Measurements from ENCODE around the gene VTI1A. TPM values are rescaled to one million over a fixed set of nuclear protein-coding genes. Genes with fewer than 3 reads are reported as not detected.

Gene VTI1A
- total RNA-seq, 1 donor from 2014 or later, result 30.1 TPM

DNA sequence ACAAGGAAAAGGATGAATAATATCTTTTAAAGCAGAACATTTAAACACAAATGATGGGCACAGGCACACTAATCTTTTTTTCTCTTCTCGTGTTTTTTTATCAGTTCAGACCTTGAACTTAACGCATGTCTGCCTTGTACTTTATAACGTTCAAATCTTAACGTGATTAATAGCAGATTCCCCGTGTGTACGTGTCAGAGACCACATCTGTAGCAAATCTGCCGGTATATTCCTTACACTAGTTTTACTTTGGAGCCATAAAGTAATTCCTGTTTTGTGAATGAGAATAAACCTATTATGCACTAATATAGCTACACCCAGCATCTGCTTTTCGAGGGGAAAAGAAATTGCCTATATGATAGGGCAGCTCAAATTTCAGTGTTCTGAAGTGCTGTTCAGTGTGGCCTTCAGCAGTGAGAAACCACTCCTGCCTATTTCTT, 337.0 kb downstream of the VTI1A start:
- DNase-seq (ENCODE audit: low read depth), result no peak
- peak overlapping the region; percentile 7 for H3K4me3 ChIP-seq (ENCODE audit: low read depth, low read length)
- TF ChIP-seq, protein P1, sequence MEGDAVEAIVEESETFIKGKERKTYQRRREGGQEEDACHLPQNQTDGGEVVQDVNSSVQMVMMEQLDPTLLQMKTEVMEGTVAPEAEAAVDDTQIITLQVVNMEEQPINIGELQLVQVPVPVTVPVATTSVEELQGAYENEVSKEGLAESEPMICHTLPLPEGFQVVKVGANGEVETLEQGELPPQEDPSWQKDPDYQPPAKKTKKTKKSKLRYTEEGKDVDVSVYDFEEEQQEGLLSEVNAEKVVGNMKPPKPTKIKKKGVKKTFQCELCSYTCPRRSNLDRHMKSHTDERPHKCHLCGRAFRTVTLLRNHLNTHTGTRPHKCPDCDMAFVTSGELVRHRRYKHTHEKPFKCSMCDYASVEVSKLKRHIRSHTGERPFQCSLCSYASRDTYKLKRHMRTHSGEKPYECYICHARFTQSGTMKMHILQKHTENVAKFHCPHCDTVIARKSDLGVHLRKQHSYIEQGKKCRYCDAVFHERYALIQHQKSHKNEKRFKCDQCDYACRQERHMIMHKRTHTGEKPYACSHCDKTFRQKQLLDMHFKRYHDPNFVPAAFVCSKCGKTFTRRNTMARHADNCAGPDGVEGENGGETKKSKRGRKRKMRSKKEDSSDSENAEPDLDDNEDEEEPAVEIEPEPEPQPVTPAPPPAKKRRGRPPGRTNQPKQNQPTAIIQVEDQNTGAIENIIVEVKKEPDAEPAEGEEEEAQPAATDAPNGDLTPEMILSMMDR (conservative IDR thresholded peaks at IDR 0.05; ENCODE audit: low read depth, low read length), result no peak

DNA sequence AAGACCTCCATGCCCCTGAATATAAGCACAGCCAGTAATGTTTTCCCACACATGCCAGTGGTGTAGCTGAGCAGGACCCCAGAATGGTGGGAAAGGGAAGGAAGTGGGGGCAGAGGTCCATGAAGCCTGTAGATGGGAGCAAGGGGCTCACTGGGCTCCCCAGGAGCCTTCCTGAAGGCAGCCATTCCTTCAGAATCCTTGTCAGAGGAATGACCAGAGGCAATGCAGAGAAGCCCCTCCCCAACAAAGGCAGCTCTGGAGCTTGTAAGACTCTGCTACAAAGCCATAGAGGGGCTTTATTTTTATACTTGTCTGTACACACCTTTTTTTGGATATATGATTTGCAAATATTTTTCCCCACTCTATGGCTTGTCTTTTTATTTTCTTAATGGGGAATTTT, 338.1 kb downstream of the VTI1A start:
- TF ChIP-seq, protein P1 (conservative IDR thresholded peaks at IDR 0.05; ENCODE audit: low read depth, low read length), result no peak
- DNase-seq (ENCODE audit: low read depth), result no peak
- no peak overlapping the region for H3K4me3 ChIP-seq (ENCODE audit: low read depth, low read length)

DNA sequence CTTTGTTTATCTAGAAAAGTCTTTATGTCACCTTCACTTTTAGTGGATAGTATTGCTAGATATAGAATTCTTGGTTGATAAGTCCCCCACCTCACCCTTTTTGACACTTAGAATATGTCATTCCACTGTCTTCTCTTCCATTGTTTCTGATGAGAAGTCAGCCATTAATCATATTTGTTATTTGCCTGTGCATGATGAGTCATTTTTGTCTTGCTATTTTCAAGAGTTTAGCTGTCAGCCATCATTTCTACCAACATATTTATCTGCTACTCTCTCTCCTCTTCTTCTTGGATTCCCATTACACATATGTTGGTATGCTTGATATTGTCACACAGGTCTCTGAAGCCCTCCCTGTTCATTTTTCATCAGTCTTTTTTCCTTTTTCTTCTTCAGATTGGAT, 342.2 kb downstream of the VTI1A start:
- DNase-seq (ENCODE audit: low read depth), result no peak
- TF ChIP-seq, protein P1 (conservative IDR thresholded peaks at IDR 0.05; ENCODE audit: low read depth, low read length), result no peak
- no peak overlapping the region for H3K4me3 ChIP-seq (ENCODE audit: low read depth, low read length)

DNA sequence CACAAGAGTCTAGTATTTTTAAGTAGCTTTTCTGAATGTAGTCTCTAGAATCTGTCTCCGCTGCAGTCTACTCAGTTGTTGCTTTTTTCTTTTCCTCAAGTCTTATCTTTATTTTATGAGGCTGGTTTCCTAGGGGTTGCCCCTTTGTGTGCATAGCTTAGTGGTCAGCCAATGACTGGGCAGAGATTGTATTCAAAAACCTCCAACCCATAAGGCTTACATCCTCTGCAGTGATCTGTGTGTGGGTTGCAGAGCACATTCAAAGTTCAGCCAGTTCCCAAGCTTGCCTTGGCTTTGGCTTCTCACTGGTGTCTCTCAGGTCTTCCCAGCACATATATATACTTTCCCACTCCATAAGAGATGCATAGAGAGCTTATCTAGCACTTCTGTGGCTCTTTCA, 343.0 kb downstream of the VTI1A start:
- no peak overlapping the region for H3K4me3 ChIP-seq (ENCODE audit: low read depth, low read length)
- no peak for DNase-seq (ENCODE audit: low read depth)
- TF ChIP-seq, protein P1 (conservative IDR thresholded peaks at IDR 0.05; ENCODE audit: low read depth, low read length), result no peak

DNA sequence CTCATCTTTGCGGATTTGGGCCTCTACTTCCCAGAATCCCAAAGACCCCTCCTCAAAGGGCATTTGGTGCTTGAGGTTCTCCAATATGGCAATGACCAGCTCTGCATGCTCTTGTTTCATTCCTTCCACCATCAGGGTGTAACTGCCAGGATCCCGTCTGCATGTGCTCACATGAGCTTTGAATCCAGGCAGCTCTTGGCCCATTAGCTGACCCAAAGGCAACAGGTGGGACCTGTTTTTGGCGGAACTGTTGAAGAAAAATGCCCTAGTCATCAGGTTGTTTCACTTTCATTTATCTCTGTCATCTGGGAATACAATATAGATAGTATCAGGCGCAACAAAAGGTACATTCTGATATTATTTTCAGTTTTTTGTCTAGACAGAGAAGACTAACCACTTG, 343.9 kb downstream of the VTI1A start:
- H3K4me3 ChIP-seq (ENCODE audit: low read depth, low read length), result no peak overlapping the region
- DNase-seq (ENCODE audit: low read depth), result no peak
- TF ChIP-seq, protein P1 (conservative IDR thresholded peaks at IDR 0.05; ENCODE audit: low read depth, low read length), result no peak

DNA sequence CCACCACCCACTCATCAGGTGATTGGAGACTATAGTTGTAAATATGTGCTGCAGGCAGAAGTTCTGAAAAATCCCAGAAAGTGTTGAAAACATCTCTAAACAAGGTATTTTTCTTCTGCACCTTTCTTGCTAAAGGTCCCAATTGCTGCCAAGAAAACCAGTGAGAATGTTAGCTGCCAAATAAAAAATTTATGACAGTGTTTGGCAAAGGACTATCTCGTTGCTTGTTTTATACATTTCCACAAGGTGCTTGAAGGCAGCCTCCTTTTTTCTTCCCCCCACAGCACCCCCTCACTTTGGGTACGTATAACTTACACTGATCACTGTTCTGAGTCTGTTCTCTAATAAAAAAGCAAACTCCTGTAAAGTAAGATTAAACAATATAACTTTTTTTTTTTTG, 344.4 kb downstream of the VTI1A start:
- TF ChIP-seq, protein P1 (conservative IDR thresholded peaks at IDR 0.05; ENCODE audit: low read depth, low read length), result no peak

DNA sequence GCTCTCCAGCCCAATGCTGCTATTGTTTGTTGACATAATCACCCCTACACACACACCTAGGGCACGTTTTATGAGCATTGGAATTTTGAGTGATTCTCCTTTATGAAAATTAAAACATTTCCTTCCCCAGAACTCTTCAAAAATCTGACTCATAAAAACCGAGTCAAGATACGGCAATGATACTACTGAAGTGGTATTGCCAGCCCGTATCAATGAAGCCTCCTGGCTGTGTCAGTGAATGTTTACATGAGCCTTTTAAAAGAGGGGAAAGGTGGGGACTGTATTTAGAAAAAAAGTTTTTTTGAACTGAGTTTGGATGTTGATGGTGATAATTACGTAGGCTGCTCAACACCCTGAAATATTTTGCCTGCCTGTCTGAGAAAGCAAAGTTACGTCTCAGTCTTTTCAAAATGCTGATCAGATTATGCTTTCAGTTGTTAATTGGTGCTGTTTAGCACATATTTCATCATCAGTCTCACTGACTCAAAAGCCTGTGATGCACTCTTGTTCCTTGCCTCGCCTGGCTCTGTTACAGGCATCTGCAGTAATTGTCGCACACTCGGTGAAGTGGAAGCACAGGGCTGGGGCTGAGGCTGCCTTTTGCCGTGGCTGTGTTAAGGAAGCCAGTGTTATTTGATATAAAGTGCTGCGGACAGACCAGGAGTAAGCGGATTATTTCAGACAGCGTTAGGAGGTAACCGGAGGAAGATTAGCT, 345.6 kb downstream of the VTI1A start:
- no peak for DNase-seq (ENCODE audit: low read depth)
- TF ChIP-seq, protein P1 (conservative IDR thresholded peaks at IDR 0.05; ENCODE audit: low read depth, low read length), result no peak
- no peak overlapping the region for H3K4me3 ChIP-seq (ENCODE audit: low read depth, low read length)

More for the DNA sequence above, 344.4 kb downstream of the VTI1A start:
- no peak overlapping the region for H3K4me3 ChIP-seq (ENCODE audit: low read depth, low read length)
- no peak for DNase-seq (ENCODE audit: low read depth)

Data from epithelial cell of proximal tubule (primary cell).